GM18907 (cell line): Measurements from ENCODE around the gene DTHD1.

Experiments
- ATAC-seq: cut with Tn5 transposase; IDR thresholded peaks from one replicate; pipeline ENCODE4 v1.9.1; 2021; ENCODE audit warnings: mild to moderate bottlenecking, moderate library complexity; ENCODE audit not compliant: unreplicated experiment

Gene DTHD1

GRCh38 chr4:36281384-36282106 lies at the start of gene DTHD1:
Gene DTHD1, plus strand, starts transcription at chr4:36281616. Its CDS starts 143 bp downstream, at chr4:36281759.
- ATAC-seq, result no peak

DNA sequence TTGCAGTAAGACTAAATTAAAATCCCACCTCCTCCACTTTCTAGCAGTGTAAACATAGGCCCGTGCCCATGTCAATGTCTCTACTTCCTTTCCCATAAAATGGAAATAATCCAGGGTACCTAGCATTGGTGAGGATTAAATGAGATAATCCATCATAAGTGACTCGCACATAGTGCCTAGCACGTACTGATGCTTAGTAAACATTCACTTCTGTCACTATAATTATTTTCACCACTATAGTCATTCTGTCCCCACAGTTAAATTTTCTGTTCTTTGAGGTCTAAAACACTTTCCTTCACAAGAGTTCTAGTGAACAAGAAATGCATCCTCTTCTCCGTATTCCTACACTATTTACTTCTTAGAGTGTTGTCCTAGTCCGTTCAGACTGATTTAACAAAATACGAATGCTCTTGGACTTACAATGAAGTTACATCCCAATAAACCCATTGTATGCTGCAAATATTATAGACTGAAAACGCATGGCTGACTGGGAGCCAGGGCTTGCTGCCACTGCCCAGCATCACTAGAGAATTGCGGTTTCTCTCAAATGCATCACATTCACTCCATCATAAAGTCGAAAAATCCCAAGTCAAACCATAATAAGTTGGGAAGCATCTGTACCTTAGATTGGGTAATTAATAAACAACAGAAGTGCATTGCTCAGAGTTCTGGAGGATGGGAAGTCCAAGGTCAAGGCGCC lies 47.7 kb upstream of the DTHD1 start:
- no peak for ATAC-seq

DNA sequence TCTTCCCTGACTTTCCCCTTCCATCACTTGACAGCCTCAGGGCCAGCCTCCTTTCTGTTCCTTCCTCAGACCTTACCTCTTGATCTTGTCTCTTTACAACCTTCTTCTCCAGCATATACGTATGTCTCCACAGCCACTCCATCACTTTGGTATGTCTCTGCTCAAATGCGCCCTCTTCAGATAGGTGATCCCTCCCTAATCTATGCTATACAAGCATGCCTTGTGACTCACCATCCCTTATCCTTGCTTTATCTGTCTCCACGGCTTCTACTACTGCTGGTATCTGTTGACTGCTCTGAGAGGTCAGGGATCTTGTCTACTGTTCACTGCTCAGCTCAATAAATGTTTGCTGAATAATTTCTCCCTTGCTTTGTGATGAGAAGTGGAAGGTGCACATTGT lies 46.1 kb upstream of the DTHD1 start:
- no peak for ATAC-seq

- no peak for ATAC-seq
These were observed 45.3 kb upstream of the DTHD1 start for GRCh38 chr4:36236159-36236558.

DNA sequence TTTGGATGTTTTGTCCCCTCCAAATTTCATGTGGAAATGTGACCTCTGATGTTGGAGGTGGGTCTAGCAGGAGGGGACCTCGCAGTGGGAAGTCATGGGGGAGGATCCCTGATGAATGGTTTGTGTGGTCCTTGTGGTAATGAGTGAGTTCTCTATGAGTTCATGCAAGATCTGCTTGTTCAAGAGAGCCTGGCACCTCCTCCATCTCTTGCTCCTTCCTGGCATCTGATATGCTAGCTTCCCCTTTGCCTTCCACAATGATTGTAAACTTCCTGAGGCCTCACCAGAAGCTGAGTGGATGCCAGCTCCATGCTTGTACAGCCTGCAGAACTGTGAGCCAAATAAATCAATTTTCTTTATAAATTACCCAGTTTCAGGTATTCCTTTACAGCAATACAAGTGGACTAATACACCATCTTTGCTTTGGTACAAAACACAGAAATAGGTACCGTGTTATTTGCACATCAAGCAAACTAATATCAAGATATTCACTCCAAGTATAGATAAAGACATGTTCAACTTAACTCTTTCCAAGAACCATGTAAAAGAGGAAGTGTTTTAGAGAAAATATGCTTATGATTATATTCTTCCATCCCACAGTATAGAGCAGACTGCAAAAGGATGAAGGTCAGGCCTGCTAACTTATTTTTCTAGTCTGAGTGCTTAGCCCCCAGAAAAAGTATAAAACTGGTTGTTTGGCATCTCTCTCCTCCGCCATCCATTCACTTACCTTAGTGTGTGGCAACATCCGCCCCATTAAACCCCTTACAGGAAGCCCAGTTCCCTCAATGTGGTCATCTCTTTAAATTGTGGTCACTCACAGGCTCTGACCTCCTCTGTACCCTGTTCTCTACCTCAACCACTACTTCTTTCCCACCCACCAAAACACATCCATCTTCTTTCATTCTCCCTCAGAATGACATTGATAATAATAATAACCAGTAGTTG lies 43.8 kb upstream of the DTHD1 start:
- ATAC-seq, result no peak

- peak; percentile 55 for ATAC-seq
These were observed 39.6 kb upstream of the DTHD1 start for GRCh38 chr4:36241771-36242170.

GRCh38 chr4:36242629-36243354 lies 38.6 kb upstream of the DTHD1 start:
- ATAC-seq, result no peak

DNA sequence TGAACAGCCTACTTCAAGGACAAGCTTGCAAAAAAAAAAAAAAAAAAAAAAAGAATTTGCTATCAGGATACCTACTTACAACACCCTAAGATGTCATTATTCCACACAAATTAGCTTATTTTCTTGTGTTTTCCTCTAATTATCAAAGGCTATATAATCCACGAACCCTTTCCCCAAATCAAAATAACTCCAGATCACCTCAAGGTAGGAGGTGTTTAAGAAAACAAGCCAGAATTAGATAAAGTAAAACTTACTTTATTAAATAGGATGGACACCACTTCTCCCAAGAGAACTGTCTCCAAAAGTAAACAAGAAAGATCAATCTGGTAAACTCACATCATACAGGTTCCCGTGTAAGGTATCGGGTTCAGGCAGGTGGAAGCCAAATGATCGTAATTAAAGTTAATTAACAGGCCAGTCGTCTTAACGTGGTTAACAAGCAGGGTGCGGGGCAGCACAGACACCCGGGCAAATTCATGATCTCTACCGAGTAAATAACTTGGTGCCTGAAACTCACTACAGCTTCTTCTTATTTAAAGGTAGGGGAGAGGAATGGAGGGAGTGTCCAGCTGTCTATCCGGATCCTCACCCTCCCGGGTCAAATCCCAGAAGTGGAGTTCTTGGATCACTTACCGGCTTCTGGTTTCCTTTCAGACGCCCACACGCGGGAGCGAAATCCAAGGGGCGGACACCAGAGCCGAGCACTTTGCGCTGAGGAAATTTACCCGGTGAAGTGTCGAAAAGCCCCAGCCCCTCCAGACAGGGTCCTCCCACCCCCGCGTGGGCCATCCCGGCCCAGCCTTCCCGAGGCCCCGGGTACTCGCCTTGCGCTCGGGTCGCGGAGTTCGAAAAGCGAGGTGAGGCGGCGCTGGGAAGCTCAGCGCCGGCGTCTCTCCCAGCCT lies 37.8 kb upstream of the DTHD1 start:
- peak; percentile 34 for ATAC-seq

DNA sequence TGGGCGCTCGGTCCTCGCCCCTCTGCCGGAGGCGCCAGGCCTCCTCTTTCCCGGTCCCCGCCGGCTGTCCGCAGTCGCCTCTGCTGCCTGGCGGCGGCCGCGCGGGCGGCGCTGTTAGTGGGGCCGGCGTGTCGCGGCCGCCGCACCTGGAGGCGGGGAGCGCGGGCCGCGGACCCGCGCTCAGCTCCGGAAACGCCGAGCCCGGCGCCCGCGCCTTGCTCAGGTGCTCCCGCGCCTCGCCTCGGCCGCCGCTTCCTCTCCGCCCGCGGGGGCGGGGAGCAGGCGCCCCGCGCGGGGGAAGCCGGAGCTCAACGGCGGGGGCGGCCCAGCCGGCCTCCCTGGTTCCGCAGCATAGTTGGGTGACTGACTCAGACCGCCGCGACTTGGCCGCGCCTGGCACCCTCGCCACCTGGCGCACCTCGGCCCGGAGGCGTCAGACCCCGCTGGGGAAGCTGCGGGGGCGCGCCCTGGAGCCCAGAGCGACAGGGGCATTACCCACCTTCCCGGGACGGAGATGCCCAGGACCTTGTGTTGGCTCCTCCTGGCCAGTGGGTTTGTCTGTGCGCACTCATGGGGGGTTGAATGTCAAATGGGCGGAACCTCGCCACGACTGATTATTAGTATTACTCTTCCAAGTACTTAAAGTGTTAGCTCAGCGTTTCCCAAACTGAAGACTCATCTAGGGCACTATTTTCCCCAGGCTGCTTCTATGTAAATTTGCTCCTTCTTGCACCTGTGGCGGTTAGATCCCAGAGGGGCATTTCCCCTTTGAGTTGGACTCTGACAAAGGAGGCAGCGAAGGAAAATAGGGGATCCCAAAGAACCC lies 36.9 kb upstream of the DTHD1 start, which contains the start of gene ARAP2:
Gene ARAP2 (minus strand): TSS at position 258 of the 826 bp plus-strand sequence. CDS start 15,028 bp downstream, outside the sequence.
- peak; percentile 72 for ATAC-seq

DNA sequence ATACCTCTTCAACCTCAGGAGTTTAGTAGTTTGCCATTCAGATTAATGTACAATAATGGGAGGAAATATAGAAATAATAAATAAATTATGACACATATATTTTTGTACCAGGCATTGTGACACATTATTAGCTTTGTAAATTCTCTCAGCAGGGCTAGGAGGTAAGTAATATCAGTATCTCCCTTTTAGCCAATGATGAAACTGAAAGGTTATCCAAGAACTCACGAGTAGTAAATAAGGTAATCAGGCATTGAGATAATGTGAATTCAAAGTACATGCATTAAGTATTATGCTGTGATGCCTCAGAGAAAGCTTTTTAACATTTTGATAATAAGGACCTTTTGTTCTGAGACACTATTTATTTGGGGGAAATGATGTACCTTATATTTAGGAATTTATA lies 31.8 kb upstream of the DTHD1 start:
- no peak for ATAC-seq

DNA sequence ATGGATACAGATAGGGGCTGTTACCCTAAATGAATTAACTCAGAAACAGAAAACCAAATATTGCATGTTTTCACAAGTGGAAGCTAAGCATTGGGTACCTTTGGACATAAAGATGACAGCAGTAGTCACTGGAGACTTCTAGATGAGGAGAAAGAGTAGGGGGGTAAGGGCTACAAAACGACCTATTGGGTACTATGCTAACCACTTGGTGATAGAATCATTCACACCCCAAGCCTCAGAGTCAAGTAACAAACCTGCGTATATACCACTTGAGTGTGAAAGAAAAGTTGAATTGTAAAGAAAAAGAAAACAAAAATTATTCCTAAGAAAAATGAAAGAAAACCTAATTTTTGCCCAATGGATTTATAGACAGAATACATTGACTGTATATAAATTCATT lies 29.4 kb upstream of the DTHD1 start:
- ATAC-seq, result no peak

DNA sequence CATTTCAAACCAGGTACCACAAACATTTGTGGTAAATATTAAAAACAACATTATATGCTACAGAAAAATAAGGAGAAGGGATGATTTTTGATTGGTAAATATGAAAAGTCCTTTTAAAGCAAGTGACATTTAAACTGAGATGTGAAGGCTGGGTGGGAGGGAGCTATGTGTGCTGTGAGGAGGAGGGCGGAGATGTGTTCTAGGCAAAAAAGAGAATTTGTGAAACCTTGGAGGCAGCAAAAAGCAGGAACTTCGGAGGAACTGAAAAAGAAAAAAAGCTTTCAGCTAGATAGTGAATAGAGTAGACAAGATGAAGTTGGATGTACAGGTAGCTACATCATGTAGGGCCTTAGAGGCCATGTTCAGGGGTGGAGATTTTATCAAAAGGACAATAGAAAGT lies 27.0 kb upstream of the DTHD1 start:
- ATAC-seq, result no peak

- peak; percentile 88 for ATAC-seq
These were observed 25.8 kb upstream of the DTHD1 start for GRCh38 chr4:36255577-36255976.

GRCh38 chr4:36256398-36256891 lies 25.0 kb upstream of the DTHD1 start:
- peak; percentile 57 for ATAC-seq

GRCh38 chr4:36260731-36261130 lies 20.7 kb upstream of the DTHD1 start:
- ATAC-seq, result no peak

GRCh38 chr4:36264207-36264826 lies 17.1 kb upstream of the DTHD1 start:
- ATAC-seq, result no peak

GRCh38 chr4:36267486-36268268 lies 13.7 kb upstream of the DTHD1 start:
- no peak for ATAC-seq
